GM12878 (cell line): ENCODE measurements around the gene KRTAP10-6. TPM values are rescaled to one million over a fixed set of nuclear protein-coding genes. Genes with fewer than 3 reads are reported as not detected.

Experiments used
- ATAC-seq: fragments of 200-7000 bp; cut with Tn5 transposase; 3 replicates; pipeline ENCODE4 v1.9.1; 2020; ENCODE audit warnings: mild to moderate bottlenecking, moderate library complexity
- BruUV-seq: library from RNA; stranded (reverse); fragments of 400-500 nt; replicated peaks from 2 replicates; lab custom pipeline; 2021; lab: Mats Ljungman, UMichigan
- CTCF ChIA-PET: fragments of 300-600 bp; sonication (Branson Sonifier 250); formaldehyde crosslinking; extraction: SDS; loops from one replicate; lab custom pipeline; 2021; ENCODE audit warnings: inconsistent platforms; lab: Yijun Ruan, JAX
- POLR2A ChIA-PET: fragments of 350-600 bp; formaldehyde crosslinking; extraction: SDS; loops from one replicate; lab custom pipeline; 2021; ENCODE audit warnings: inconsistent platforms; lab: Charles Lee
- RAD21 ChIA-PET: fragments of 300-600 bp; sonication (Branson Sonifier 250); formaldehyde crosslinking; loops from one replicate; lab custom pipeline; 2023; ENCODE audit warnings: antibody characterized with exemption; ENCODE audit not compliant: unreplicated experiment; lab: Charles Lee
- SMC1A ChIA-PET: fragments of 300-600 bp; sonication (Branson Sonifier 250); formaldehyde crosslinking; loops from one replicate; lab custom pipeline; 2023; ENCODE audit not compliant: unreplicated experiment, uncharacterized antibody; lab: Charles Lee
- DNase-seq: peaks from one replicate; pipeline ENCODE4 v3.0.0-alpha.2; 2011; ENCODE audit warnings: low read depth, low spot score
- FAIRE-seq: peaks from 3 replicates; lab custom pipeline; 2011; peaks lifted over from hg19 to GRCh38; lab: Jason Lieb, UNC
- H2AFZ ChIP-seq: 2 replicates; pipeline ENCODE4 v1.6.0; 2011; ENCODE audit warnings: low read depth, low read length, control low read depth; ENCODE audit not compliant: control insufficient read depth
- H3K27ac ChIP-seq: 2 replicates; pipeline ENCODE4 v1.5.1; 2011; ENCODE audit warnings: control low read depth; ENCODE audit not compliant: control insufficient read depth, insufficient read depth
- H3K27me3 ChIP-seq, 2 experiments: replicated peaks in 1 of 2; 2 replicates each; pipeline versions ENCODE4 v1.6.0 to v1.6.1; 2011; ENCODE audit warnings: low read length in 1 of 2; ENCODE audit not compliant: control insufficient read depth in 2 of 2, insufficient read depth in 2 of 2
- H3K36me3 ChIP-seq, 2 experiments: 2 replicates each; pipeline ENCODE4 v1.5.1; 2011; ENCODE audit warnings: low read length in 1 of 2; ENCODE audit not compliant: control insufficient read depth in 2 of 2, insufficient read depth in 2 of 2
- H3K4me1 ChIP-seq: 2 replicates; pipeline ENCODE4 v1.6.1; 2011; ENCODE audit warnings: mild to moderate bottlenecking, low read length, moderate library complexity, mixed read lengths; ENCODE audit not compliant: control insufficient read depth, insufficient read depth
- H3K4me2 ChIP-seq: 2 replicates; pipeline ENCODE4 v1.6.0; 2011; ENCODE audit warnings: control low read depth; ENCODE audit not compliant: control insufficient read depth, insufficient read depth
- H3K4me3 ChIP-seq: fragments of 200-600 bp; sonication (generic); 2 replicates; pipeline ENCODE4 v1.5.1; 2016
- H3K79me2 ChIP-seq: 2 replicates; pipeline ENCODE4 v1.6.0; 2011; ENCODE audit warnings: low read length; ENCODE audit not compliant: control insufficient read depth, insufficient read depth
- H3K9ac ChIP-seq: 2 replicates; pipeline ENCODE4 v1.8.0; 2011; ENCODE audit warnings: low read length, control low read depth, mixed read lengths; ENCODE audit not compliant: control insufficient read depth, insufficient read depth
- H3K9me3 ChIP-seq: replicated peaks from 3 replicates; pipeline ENCODE4 v1.5.1; 2011; ENCODE audit warnings: mild to moderate bottlenecking, low read length; ENCODE audit not compliant: control insufficient read depth, insufficient read depth
- H4K20me1 ChIP-seq: 2 replicates; pipeline ENCODE4 v1.6.0; 2011; ENCODE audit not compliant: control insufficient read depth, insufficient read depth
- ASH2L ChIP-seq: fragments of 300-600, 200-600 bp; sonication (generic); IDR thresholded peaks from 2 replicates; pipeline ENCODE4 v1.6.1; 2017; ENCODE audit warnings: low read depth, mild to moderate bottlenecking, borderline replicate concordance
- BHLHE40 ChIP-seq, 2 experiments: fragments of 450-650 bp in 1 of 2; IDR thresholded peaks; 2 replicates each; pipeline ENCODE4 v1.6.1; 2011 to 2017; ENCODE audit warnings: low read depth in 2 of 2, borderline replicate concordance in 1 of 2, improper control_type of control experiment in 1 of 2, low read length in 1 of 2, mild to moderate bottlenecking in 1 of 2
- IRF4 ChIP-seq: IDR thresholded peaks from 2 replicates; pipeline ENCODE4 v1.6.1; 2011; ENCODE audit warnings: low read depth, low read length
- LARP7 ChIP-seq: fragments of 450-650 bp; IDR thresholded peaks from 2 replicates; pipeline ENCODE4 v1.6.1; 2017; ENCODE audit warnings: mild to moderate bottlenecking
- MEF2A ChIP-seq: IDR thresholded peaks from 2 replicates; pipeline ENCODE4 v1.6.1; 2011; ENCODE audit warnings: low read depth, mild to moderate bottlenecking, low read length, moderate library complexity; ENCODE audit not compliant: insufficient read depth
- NFYA ChIP-seq: IDR thresholded peaks from 2 replicates; pipeline ENCODE4 v1.6.1; 2011; ENCODE audit warnings: low read depth, mild to moderate bottlenecking, low read length, improper control_type of control experiment, borderline replicate concordance
- RB1 ChIP-seq: fragments of 450-650 bp; formaldehyde crosslinking; IDR thresholded peaks from 2 replicates; pipeline ENCODE4 v1.6.1; 2017; ENCODE audit warnings: mild to moderate bottlenecking, borderline replicate concordance
- STAT1 ChIP-seq: fragments of 450-650 bp; conservative IDR thresholded peaks from 2 replicates; pipeline ENCODE4 v1.6.1; 2014; ENCODE audit warnings: antibody characterized with exemption, mild to moderate bottlenecking
- SUZ12 ChIP-seq: fragments of 200-600 bp; sonication (generic); IDR thresholded peaks from one replicate; pipeline ENCODE4 v1.6.1; 2018; ENCODE audit warnings: antibody characterized with exemption, mild to moderate bottlenecking; ENCODE audit not compliant: unreplicated experiment
- WGBS: methylation state at CpG from one replicate; pipeline ENCODE4 v1.1.6; 2016; ENCODE audit warnings: low lambda C conversion rate; ENCODE audit not compliant: insufficient replicate concordance, insufficient coverage; ENCODE audit errors: missing lambda C conversion rate; 5-methylcytosine and 5-hydroxymethylcytosine counted together
- in situ Hi-C: fragments of 300-500 bp; cut with MboI; formaldehyde crosslinking; loops from 9 replicates; pipeline ENCODE4 v1.14.3; 2018; ENCODE audit warnings: mixed read lengths
- intact Hi-C: fragments of 100-400 bp; cut with micrococcal nuclease; formaldehyde crosslinking; loops from one replicate; pipeline ENCODE4 v1.14.2; 2022; ENCODE audit not compliant: unreplicated experiment
- polyA plus RNA-seq, 11 experiments: library from polyadenylated mRNA; depleted of rRNA in 4 of 11; unstranded in 6 of 11; stranded (reverse) in 5 of 11; fragments of >200 nt; fragmentation: Nextera tagmentation in 4 of 11; fragmentation: Illumina TruSeq in 1 of 11; extraction: Ambion mirVana in 4 of 11; extraction: Trizol in 1 of 11; gene quantifications; 1 replicate in 1 of 11; 2 replicates in 10 of 11; pipeline versions ENCODE4 v1.2.1 to v1.2.3, GENCODE V29; 2011 to 2016; ENCODE audit warnings: inconsistent platforms in 2 of 11, missing spikeins in 2 of 11, low read depth in 1 of 11
- total RNA-seq, 4 experiments: library from RNA; depleted of rRNA in 3 of 4; stranded (reverse); fragments of >200 nt in 3 of 4; fragmentation: Illumina TruSeq in 1 of 4; extraction: Trizol in 1 of 4; gene quantifications; 2 replicates each; pipeline versions ENCODE4 v1.2.1 to v1.2.3, GENCODE V29; 2013 to 2021
- TF ChIP-seq, protein P1 (sequence below): fragments of 150-350 bp; IDR thresholded peaks from 2 replicates; pipeline ENCODE4 v1.6.1; 2014; ENCODE audit warnings: mild to moderate bottlenecking, low read depth, low read length
- TF ChIP-seq, protein P2 (sequence below): IDR thresholded peaks from 2 replicates; pipeline ENCODE4 v1.6.1; 2012; ENCODE audit warnings: low read depth, low read length, improper control_type of control experiment
- TF ChIP-seq, protein P3 (sequence below): fragments of 450-650 bp; IDR thresholded peaks from 2 replicates; pipeline ENCODE4 v1.6.1; 2017; ENCODE audit warnings: mild to moderate bottlenecking, moderate library complexity

The KRTAP10-6 gene
- total and polyA plus RNA-seq, 10 of the 15 experiments (the other 5 are each of a cell fraction or from before 2014, with no cell fraction given), result not detected

DNA sequence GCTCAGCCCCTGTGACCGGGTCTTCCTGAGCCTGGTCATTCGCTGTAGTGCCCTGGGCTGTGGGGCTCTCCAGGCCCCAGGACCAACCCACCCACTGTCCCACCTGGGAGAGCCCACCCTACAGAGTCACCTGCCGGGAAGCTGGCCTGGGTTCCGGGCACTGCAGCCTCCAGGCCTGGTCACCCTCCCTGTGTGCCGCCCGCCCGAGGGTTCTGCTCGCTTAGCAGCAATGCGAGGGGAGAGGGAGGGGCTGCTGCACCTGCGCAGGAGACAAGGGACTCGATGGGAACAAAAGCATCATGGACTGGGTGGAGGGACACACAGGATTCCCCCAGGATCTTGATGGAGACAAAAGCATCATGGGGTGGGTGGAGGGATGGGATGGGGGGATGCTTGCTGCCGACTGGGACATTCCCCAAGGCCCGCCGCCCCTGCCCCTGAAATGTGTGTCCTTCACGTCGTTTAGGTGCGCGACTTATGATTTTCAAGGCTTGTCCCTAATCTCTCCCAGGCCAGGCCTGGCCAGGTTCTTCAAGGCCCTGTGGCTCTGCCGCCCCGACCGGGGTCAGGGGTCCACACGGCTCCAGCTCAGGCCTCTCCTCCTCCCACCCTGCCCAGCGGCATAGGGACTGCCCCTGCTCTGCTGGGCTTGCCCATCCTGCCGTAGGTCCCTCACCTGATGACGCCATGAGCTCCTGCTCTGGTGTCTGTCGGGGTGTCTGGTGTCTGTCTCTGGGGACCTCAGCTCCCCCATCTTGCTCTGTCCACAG, 21.3 kb upstream of the KRTAP10-6 start:
- Histone ChIP-seq H3K9me3 (peaks cover 2% of the 10 kb centered on the region; the same call in 1 of the 3 replicates), H3K9ac (no peak overlapping the region), H3K4me1 (no peaks in the 10 kb centered on the region), H3K27me3 (no peaks in the 10 kb centered on the region), H2AFZ (no peak overlapping the region), H3K79me2 (no peaks in the 10 kb centered on the region), H4K20me1 (no peaks in the 10 kb centered on the region), H3K4me2 (no peak overlapping the region), H3K27ac (no peak overlapping the region), H3K4me3 (no peak overlapping the region), H3K36me3 (no peaks in the 10 kb centered on the region)
- 64% methylated on average over 23 of the region's 26 CpGs for WGBS
- in situ Hi-C loops (no loop called here), intact Hi-C loops (no loop called here)
- ATAC-seq, result no peak
- FAIRE-seq, result no peak
- ChIA-PET POLR2A (no interaction called here), CTCF (no interaction called here), RAD21 (no interaction called here), SMC1A (no interaction called here)
- DNase-seq, result no peak
- no TSS peak for BruUV-seq
- TF ChIP-seq NFYA (no peak), MEF2A (no peak), LARP7 (no peak), SUZ12 (no peak), STAT1 (no peak), RB1 (no peak), BHLHE40 (IDR thresholded peaks at IDR 0.05; ENCODE audit: borderline replicate concordance in 1 of 2, low read depth in 2 of 2, low read length in 1 of 2) (no peak), ASH2L (no peak), IRF4 (no peak)
- TF ChIP-seq, protein P1, sequence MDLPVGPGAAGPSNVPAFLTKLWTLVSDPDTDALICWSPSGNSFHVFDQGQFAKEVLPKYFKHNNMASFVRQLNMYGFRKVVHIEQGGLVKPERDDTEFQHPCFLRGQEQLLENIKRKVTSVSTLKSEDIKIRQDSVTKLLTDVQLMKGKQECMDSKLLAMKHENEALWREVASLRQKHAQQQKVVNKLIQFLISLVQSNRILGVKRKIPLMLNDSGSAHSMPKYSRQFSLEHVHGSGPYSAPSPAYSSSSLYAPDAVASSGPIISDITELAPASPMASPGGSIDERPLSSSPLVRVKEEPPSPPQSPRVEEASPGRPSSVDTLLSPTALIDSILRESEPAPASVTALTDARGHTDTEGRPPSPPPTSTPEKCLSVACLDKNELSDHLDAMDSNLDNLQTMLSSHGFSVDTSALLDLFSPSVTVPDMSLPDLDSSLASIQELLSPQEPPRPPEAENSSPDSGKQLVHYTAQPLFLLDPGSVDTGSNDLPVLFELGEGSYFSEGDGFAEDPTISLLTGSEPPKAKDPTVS, result no peak
- TF ChIP-seq, protein P2, sequence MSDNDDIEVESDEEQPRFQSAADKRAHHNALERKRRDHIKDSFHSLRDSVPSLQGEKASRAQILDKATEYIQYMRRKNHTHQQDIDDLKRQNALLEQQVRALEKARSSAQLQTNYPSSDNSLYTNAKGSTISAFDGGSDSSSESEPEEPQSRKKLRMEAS, result no peak
- TF ChIP-seq, protein P3, sequence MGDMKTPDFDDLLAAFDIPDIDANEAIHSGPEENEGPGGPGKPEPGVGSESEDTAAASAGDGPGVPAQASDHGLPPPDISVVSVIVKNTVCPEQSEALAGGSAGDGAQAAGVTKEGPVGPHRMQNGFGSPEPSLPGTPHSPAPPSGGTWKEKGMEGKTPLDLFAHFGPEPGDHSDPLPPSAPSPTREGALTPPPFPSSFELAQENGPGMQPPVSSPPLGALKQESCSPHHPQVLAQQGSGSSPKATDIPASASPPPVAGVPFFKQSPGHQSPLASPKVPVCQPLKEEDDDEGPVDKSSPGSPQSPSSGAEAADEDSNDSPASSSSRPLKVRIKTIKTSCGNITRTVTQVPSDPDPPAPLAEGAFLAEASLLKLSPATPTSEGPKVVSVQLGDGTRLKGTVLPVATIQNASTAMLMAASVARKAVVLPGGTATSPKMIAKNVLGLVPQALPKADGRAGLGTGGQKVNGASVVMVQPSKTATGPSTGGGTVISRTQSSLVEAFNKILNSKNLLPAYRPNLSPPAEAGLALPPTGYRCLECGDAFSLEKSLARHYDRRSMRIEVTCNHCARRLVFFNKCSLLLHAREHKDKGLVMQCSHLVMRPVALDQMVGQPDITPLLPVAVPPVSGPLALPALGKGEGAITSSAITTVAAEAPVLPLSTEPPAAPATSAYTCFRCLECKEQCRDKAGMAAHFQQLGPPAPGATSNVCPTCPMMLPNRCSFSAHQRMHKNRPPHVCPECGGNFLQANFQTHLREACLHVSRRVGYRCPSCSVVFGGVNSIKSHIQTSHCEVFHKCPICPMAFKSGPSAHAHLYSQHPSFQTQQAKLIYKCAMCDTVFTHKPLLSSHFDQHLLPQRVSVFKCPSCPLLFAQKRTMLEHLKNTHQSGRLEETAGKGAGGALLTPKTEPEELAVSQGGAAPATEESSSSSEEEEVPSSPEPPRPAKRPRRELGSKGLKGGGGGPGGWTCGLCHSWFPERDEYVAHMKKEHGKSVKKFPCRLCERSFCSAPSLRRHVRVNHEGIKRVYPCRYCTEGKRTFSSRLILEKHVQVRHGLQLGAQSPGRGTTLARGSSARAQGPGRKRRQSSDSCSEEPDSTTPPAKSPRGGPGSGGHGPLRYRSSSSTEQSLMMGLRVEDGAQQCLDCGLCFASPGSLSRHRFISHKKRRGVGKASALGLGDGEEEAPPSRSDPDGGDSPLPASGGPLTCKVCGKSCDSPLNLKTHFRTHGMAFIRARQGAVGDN, result no peak
